ENCODE measurements around the gene ADAM19.
"Not testable (repeated sequence)": the region's sequence is repeated elsewhere in the genome, so short reads cannot be mapped to it uniquely, and the experiment has no call there.

ADAM19 gene

GRCh38 chr5:157459715-157460599 lies 115.6 kb downstream of the ADAM19 start, which contains the start of gene NIPAL4:
NIPAL4 (plus strand) TSS chr5:157460213; CDS start chr5:157460321, 108 bp downstream.
- DNase-seq = peak; percentile 18

- DNase-seq = no peak
Measured at GRCh38 chr5:157458835-157459234, 116.7 kb downstream of the ADAM19 start.

GRCh38 chr5:157457391-157457790 lies 118.2 kb downstream of the ADAM19 start:
- DNase-seq = no peak

GRCh38 chr5:157456301-157456700 lies 119.3 kb downstream of the ADAM19 start:
- no peak for DNase-seq

- no peak for DNase-seq
Measured at GRCh38 chr5:157455057-157455456, 120.5 kb downstream of the ADAM19 start.

GRCh38 chr5:157454273-157454672 lies 121.3 kb downstream of the ADAM19 start:
- DNase-seq = no peak

GRCh38 chr5:157451806-157452205 lies 123.8 kb downstream of the ADAM19 start:
- no peak for DNase-seq

GRCh38 chr5:157450024-157450423 lies 125.6 kb downstream of the ADAM19 start:
- no peak for DNase-seq

GRCh38 chr5:157449011-157449723 lies 126.4 kb downstream of the ADAM19 start:
- DNase-seq = no peak

- DNase-seq = no peak
Measured at GRCh38 chr5:157447201-157447637, 128.4 kb downstream of the ADAM19 start.

- DNase-seq = no peak
Measured at GRCh38 chr5:157446412-157446935, 129.1 kb downstream of the ADAM19 start.

GRCh38 chr5:157445745-157446411 lies 129.7 kb downstream of the ADAM19 start:
- no peak for DNase-seq

GRCh38 chr5:157444224-157444623 lies 131.4 kb downstream of the ADAM19 start:
- no peak for DNase-seq

- DNase-seq = no peak
Measured at GRCh38 chr5:157443041-157443549, 132.5 kb downstream of the ADAM19 start.

- DNase-seq = no peak
Measured at GRCh38 chr5:157434096-157434495, 141.5 kb downstream of the ADAM19 start.

- peak; percentile 70 for DNase-seq
Measured at GRCh38 chr5:157431544-157432200, 143.9 kb downstream of the ADAM19 start.

- DNase-seq = not testable (repeated sequence)
Measured at GRCh38 chr5:157429920-157430319, 145.7 kb downstream of the ADAM19 start.

Data from activated CD4-positive, alpha-beta T cell treated with anti-CD3 and anti-CD28 coated beads, Interleukin-2, Interleukin-6, amounts not matched to agents 100 ng/mL and 50 ng/mL, durations not matched to agents 16 hours and 8 hours (primary cell).